Tibial artery (tissue), 4 donors: ENCODE measurements around the gene SLC37A1.
A peak's percentile ranks its signal among the peaks of the same experiment; 100 is the strongest.

Experiments
- DNase-seq, 2 donors: peaks; one replicate each; pipeline ENCODE4 v3.0.0-alpha.2; 2019
- H3K27ac ChIP-seq, 2 donors: fragments of 200-600 bp; sonication (generic) in 1 of 2; 1 replicate in 1 of 2; 2 replicates in 1 of 2; pipeline ENCODE4 v1.5.1; 2018 to 2019; ENCODE audit warnings: mild to moderate bottlenecking in 1 of 2
- H3K27me3 ChIP-seq, 2 donors: fragments of 200-600 bp; sonication (generic) in 1 of 2; one replicate each; pipeline versions ENCODE4 v1.5.1 to v1.6.0; 2016 to 2019
- H3K36me3 ChIP-seq, 3 donors: fragments of 200-600 bp; sonication (generic) in 2 of 3; one replicate each; pipeline ENCODE4 v1.5.1; 2016 to 2019; ENCODE audit warnings: mild to moderate bottlenecking in 2 of 3
- H3K4me1 ChIP-seq, 4 donors: fragments of 200-600 bp; sonication (generic) in 2 of 4; 1 replicate in 3 of 4; 2 replicates in 1 of 4; pipeline ENCODE4 v1.5.1; 2016 to 2019
- H3K4me3 ChIP-seq, 2 donors: fragments of 200-600 bp; sonication (generic) in 1 of 2; 1 replicate in 1 of 2; 2 replicates in 1 of 2; pipeline ENCODE4 v1.5.1; 2018 to 2019; ENCODE audit warnings: mild to moderate bottlenecking in 2 of 2
- H3K9me3 ChIP-seq, 3 donors: fragments of 200-600 bp; sonication (generic) in 1 of 3; one replicate each; pipeline ENCODE4 v1.5.1; 2016 to 2019
- CTCF ChIP-seq, 2 experiments: fragments of 200-600 bp in 1 of 2; fragments of 450-650 bp in 1 of 2; IDR thresholded peaks; one replicate each; pipeline ENCODE4 v1.5.1; 2017 to 2019; ENCODE audit warnings: antibody characterized with exemption in 2 of 2, mild to moderate bottlenecking in 1 of 2, moderate library complexity in 1 of 2
- intact Hi-C: fragments of 100-400 bp; cut with DNase I; formaldehyde crosslinking; loops from one replicate; pipeline ENCODE4 v1.15.0; 2023; ENCODE audit warnings: low total_unique reads

Gene SLC37A1

DNA sequence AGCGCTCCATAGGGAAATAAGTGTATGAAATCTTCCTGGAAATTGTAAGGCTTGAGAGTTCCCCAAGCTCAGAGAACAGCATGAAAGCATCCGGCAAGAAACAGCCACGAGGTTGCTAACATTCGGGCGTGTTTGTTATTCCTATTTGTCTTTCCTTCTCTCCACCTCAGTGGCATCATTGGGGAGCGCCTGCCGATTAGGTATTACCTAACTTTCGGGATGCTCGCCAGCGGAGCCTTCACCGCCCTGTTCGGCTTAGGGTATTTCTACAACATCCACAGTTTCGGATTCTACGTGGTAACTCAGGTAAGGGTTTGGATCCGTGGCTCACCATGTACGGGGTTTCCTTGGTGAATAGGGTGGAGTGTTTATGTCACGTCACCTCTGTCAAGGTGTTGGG, 25.7 kb downstream of the SLC37A1 start:
- Histone ChIP-seq H3K4me3 (no peak overlapping the region), H3K9me3 (no peaks in the 10 kb centered on the region), H3K36me3 (peaks cover 11 to 86% (median 38%) of the 10 kb centered on the region in 3 donors), H3K27me3 (no peaks in the 10 kb centered on the region), H3K27ac (no peak overlapping the region), H3K4me1 (no peaks in the 10 kb centered on the region)
- no peak for TF ChIP-seq CTCF (IDR thresholded peaks at IDR 0.05)
- peak in 1 of 2 donors; percentile 46 for DNase-seq
- intact Hi-C loops: no loop called here

DNA sequence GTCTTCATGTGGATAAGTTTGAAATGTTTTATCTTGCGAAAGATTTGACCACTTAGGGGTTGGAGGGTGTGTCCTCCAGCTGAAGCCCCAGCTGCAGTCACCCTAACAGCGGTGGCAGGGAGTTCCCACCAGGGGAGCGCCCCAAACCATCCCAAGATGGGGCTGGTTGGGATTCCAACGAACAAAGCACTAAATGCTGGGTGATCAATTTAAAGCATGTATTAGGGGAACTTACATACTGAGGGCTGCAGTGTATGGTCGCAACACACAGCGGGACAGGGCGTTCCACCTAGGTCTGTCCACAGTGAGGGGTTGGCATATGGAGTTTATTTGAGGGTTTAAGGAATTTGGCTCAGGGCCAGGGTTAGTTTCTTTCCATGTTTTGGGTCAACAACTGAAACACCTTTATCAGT, 26.3 kb downstream of the SLC37A1 start:
- H3K36me3 ChIP-seq: peaks cover 11 to 86% (median 43%) of the 10 kb centered on the region in 3 donors
- H3K27me3 ChIP-seq: no peaks in the 10 kb centered on the region
- H3K4me3 ChIP-seq: no peak overlapping the region
- intact Hi-C loops: no loop called here
- H3K9me3 ChIP-seq: no peaks in the 10 kb centered on the region
- no peaks in the 10 kb centered on the region for H3K4me1 ChIP-seq
- peak in 1 of 2 donors; percentile 58 for DNase-seq
- TF ChIP-seq CTCF (IDR thresholded peaks at IDR 0.05): no peak
- no peak overlapping the region for H3K27ac ChIP-seq

DNA sequence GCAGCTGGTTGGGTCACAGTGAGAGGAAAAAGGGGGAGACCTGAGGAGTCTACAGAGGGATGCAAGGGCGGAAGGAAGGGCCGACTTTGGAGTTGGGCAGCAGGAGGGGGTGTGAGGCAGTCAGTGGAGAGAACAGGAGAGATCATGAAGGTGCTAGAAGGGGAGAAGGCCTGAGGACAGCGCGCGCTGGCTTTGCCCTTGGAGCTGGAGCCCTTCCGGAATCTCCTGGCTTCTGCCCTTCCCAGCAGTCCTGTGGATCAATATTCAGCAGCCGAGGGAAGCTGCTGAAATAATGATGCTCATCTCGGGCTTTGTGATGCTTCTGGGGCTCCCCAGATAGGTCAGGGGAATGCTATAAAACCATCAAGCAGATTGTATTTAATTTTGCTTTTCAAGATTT, 26.7 kb downstream of the SLC37A1 start:
- H3K27me3 ChIP-seq: no peaks in the 10 kb centered on the region
- no peak overlapping the region for H3K4me3 ChIP-seq
- peak in 1 of 2 donors; percentile 19 for DNase-seq
- H3K4me1 ChIP-seq: no peaks in the 10 kb centered on the region
- H3K27ac ChIP-seq: no peak overlapping the region
- H3K36me3 ChIP-seq: peaks cover 11 to 87% (median 40%) of the 10 kb centered on the region in 3 donors
- intact Hi-C loops: no loop called here
- TF ChIP-seq CTCF (IDR thresholded peaks at IDR 0.05): no peak
- H3K9me3 ChIP-seq: no peaks in the 10 kb centered on the region

- intact Hi-C loops: no loop called here
- Histone ChIP-seq H3K9me3 (no peaks in the 10 kb centered on the region), H3K4me1 (no peaks in the 10 kb centered on the region), H3K4me3 (no peak overlapping the region), H3K27ac (no peak overlapping the region), H3K36me3 (peaks cover 8 to 87% (median 35%) of the 10 kb centered on the region in 3 donors), H3K27me3 (no peaks in the 10 kb centered on the region)
- no peak for TF ChIP-seq CTCF (IDR thresholded peaks at IDR 0.05)
- peak in 1 of 2 donors; percentile 43 for DNase-seq
These were observed 27.5 kb downstream of the SLC37A1 start for GRCh38 chr21:42541174-42541573.

DNA sequence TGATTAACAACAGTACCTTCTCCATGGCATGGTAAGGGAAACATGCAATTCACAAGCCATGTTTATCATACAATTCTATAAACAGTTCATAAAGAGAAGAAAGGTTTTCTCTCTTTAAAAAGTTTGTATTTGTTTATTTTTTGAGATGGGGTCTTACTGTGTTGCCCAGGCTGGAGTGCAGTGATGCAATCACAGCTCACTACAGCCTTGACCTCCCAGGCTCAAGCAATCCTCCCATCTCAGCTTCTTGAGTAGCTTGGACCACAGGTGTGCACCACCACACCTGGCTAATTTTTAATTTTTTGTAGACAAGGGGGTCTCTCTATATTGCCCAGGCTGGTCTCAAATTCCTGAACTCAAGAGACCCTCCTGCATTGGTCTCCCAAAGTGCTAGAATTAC, 28.0 kb downstream of the SLC37A1 start:
- Histone ChIP-seq H3K9me3 (no peaks in the 10 kb centered on the region), H3K4me3 (no peak overlapping the region), H3K36me3 (peaks cover 8 to 90% (median 31%) of the 10 kb centered on the region in 3 donors), H3K4me1 (no peaks in the 10 kb centered on the region), H3K27ac (no peak overlapping the region), H3K27me3 (no peaks in the 10 kb centered on the region)
- intact Hi-C loops: no loop called here
- no peak for DNase-seq
- no peak for TF ChIP-seq CTCF (IDR thresholded peaks at IDR 0.05)

DNA sequence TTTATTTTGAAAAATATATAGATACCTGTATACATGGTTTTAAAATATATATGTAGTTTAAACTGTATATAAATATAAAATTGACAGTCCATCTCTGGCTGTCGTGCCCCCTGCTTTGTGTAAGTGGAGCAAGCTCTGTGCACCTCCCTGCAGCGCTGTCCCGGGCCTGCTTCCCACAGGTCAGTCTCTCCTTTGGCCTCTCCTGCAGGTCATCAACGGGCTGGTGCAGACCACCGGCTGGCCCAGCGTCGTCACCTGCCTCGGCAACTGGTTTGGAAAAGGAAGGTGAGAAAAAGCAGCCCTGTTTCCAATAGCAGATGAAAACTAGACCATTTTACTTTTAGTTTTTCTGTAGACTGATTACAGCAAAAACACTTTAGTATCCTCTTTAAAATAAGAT, 28.5 kb downstream of the SLC37A1 start:
- Histone ChIP-seq H3K9me3 (no peaks in the 10 kb centered on the region), H3K36me3 (peaks cover 11 to 90% (median 34%) of the 10 kb centered on the region in 3 donors), H3K27me3 (no peaks in the 10 kb centered on the region), H3K4me1 (no peaks in the 10 kb centered on the region), H3K27ac (no peak overlapping the region), H3K4me3 (no peak overlapping the region)
- DNase-seq: no peak
- TF ChIP-seq CTCF (IDR thresholded peaks at IDR 0.05): no peak
- intact Hi-C loops: no loop called here
